22Rv1 (cell line): ENCODE results near the gene H1-8.

Experiments
- CTCF ChIP-seq: fragments of 450-650 bp; IDR thresholded peaks from 2 replicates; pipeline ENCODE4 v1.5.1; 2017; ENCODE audit warnings: mild to moderate bottlenecking
- ZFX ChIP-seq: fragments of 450-650 bp; IDR thresholded peaks from 2 replicates; pipeline ENCODE4 v1.6.1; 2017; ENCODE audit warnings: antibody characterized with exemption, borderline replicate concordance

- TF ChIP-seq CTCF (no peak), ZFX (no peak)
These were observed 49.0 kb downstream of the H1-8 start for GRCh38 chr3:129591932-129592331.
